GM18519 (cell line): ENCODE results near the gene MCRS1.
"Not testable (repeated sequence)": the region's sequence is repeated elsewhere in the genome, so short reads cannot be mapped to it uniquely, and the experiment has no call there.

Source experiments
- ATAC-seq: cut with Tn5 transposase; IDR thresholded peaks from one replicate; pipeline ENCODE4 v1.9.1; 2021; ENCODE audit warnings: mild to moderate bottlenecking, moderate library complexity; ENCODE audit not compliant: unreplicated experiment, low FRiP score

The MCRS1 gene

DNA sequence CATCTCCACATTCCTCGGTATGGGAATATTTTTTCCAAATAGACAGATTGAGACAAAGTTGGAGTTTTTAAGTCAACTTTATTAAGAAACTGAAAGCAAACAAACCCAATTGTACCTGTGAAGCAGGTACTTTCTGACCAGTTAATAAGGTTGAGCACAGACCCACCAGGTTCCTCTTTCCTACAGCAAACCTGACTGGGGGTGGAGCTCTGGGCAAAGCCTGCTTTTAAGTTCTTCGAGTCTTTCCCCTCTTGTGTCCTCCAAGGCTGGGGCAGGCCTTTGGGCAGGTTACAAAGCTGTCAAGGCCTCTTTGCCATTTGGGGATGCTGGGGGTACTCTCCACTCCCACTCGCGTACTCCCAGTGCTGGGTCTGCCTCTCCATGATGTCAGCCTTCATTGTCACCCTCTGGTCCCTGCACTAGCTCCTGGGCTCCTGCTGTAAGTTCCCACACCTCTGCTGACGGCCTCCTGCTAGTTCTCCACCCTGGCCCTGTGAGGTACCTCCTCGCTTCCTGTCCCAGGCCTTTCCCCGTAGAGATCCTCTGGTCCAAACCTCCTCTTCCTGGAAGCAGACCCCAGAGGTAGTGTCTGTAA, 25.9 kb downstream of the MCRS1 start:
- ATAC-seq: no peak

DNA sequence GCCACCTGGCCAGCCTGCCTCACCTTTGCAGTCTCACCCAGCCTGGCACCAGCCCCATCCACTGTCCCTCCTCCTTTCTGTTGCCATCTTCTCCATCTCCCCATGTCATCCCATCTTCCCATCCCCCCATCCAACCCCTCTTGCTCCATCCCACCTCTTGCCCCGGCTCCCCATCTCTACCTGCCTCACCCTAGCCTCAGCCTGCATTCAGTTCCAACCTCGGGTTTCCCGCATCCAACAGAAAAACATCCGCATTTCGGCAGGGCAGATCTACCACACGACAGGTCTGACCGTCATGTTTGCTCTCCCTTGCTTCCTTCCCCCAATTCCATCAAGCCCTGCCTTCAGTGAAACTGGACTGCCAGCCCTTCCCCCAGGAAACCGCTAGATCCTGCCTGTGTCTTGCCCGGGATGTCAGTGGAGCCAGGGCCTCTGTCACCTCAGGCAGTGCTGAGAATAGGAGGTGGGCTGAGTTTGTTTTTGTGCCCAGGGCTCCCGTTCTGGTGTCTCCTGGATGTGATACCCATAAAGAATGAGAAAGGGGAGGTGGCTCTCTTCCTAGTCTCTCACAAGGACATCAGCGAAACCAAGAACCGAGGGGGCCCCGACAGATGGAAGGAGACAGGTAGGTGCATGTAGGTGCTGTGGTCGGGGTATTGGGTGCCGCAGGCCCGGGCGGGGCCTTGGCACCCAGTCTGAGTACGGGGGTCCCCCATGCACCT, 26.6 kb downstream of the MCRS1 start:
- ATAC-seq: no peak

DNA sequence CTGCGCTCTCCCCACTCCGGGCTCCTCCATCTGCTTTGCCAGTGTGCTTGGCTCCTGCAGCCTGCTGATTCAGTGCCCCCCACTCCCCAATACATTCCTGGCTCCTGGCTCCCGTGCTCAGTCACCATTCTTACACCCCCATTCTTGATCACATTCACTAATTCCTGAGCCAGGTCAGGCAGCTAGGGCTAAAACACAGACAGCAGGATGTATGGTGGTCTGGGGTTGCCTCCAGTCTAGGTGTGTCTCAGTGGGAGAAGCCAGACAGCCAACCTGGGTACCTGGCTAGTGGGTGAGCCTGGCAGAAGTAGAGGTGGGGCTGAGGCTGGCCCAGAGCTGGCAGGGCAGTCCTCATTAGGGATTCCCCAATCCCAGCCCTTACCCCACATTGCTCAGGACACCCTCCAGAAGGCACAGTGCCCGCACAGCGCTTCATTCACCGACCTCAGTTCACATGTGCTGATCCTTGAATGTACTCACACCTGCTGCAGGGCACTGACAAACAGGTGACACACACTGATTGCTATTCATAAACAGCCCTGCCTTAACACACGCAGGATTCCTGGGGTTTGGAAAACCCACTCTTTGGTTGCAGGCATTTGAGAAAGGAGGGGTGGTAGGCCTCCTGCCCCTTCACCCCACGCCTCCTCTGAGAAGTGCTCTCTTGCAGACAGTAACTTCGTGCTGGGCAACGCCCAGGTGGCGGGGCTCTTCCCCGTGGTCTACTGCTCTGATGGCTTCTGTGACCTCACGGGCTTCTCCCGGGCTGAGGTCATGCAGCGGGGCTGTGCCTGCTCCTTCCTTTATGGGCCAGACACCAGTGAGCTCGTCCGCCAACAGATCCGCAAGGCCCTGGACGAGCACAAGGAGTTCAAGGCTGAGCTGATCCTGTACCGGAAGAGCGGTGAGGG, 27.5 kb downstream of the MCRS1 start:
- no peak for ATAC-seq

DNA sequence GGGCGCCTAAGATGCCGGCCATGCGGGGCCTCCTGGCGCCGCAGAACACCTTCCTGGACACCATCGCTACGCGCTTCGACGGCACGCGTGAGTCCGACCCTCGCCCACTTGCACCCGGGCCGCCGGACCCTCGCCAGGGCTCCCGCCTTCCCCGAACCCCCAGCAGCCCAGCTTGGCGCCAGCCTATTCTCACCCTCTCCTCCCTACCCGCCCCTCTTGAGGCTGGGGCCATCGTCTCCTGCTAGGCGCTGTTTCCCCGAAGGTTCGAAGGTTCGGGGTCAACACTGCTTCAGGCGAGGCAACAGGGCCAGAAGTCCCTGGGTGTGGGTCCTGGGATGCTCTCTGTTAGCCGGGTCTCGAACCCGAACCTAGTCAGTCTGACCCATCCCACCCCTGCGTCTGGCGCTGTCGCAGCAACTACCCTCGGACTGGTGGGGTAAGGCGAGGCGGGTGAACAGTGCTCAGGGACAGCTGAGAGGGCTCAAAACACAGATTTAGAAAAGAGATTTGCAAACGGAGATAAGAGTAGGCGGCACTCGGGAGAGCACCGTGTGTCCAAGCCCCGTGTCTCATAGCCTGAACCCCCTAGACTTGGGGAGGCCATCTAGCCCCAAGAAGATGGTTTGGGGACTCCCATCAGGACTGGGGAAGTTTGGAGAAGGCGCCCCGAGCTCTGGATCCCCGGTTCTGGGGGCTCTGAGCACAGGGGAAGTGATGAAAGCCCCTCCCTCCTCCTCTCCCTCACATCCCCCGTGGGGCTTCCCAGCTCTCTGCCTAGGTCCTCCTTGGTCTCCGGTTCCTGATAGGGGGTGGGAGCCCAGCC, 28.3 kb downstream of the MCRS1 start:
- no peak for ATAC-seq

DNA sequence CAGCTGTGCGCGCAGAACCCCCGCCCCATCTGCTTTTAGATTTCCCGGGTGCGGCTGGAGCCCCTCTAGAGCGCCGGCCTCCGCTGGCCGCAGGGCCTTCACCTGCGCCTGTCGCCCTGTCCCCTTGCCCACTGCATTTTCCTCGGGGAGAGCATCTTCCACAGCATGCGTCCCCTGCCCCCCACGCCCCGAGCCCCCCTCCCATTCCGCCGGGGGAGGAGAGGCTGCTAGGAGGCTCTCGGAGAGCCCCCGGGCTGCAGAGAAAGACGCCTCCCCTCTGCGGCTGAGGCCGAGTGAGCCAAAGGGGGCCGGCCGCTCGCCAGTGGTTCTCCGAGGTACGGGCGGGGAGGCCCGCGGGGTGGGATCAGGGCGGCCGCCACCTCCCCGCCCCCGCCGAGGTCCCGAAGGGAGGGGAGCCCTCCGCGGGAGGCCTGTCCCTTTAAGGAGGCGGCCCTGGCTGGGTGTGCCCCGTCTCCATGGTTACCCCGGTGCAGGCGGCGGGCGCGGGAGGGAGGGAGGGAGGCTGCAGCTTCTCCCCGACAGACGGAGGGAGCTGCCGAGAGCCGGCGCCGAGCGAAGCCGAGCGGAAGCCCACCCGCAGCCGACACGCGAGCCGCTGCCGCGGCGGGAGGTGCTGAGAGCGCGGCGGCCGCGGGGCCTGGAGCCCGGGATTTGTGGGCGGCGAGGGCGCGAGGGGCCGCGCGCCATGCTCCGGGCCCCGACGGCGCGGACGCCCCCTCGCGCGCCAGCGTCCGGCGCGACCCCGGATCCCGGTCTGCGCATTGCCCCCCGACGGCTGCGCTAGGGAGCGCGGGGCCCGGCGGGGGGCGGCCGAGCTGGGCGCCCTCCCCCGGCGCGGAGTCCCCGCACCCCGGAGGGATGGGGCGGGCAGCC, 29.2 kb downstream of the MCRS1 start, which contains the start of gene KCNH3:
KCNH3 (plus strand) TSS at position 521 of the 894 bp plus-strand sequence. CDS start 387 bp downstream, outside the sequence.
- no peak for ATAC-seq

DNA sequence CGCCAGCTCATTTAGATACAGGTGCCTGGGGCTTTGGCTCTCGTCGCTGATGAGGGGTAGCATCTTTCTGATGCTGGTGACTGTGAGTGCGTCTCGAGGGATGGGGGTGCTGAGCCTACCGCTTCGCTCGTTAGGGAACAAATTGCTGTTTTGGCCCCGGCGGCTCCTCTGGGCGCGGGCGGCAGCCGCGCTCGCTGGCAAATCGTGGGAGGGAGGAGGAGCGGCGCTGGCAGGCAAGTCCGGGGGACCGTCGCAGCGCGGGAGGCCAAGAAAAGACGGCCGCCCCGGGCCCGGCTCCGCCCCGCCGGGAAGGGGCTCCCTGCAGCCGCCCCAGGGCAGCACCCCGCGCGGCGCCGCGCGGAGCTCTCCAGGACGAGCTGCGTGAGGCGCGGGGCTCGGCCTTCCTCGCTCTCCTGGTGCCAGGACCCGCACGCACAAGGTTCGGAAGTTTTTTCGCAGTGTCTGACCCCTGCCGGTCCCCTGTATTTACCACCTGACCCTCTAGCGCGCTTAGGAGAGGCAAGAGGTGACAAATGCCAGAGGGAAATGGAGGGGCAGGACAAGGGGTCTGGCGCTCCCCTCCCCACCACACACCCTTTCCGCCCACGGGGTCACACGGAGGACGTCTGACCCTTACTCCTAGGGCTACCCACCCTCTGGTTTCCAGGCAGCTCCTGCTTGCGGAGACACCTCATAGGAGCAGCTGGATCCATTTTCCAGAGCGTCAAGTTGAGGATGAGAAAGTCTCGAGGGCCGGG, 30.0 kb downstream of the MCRS1 start:
- no peak for ATAC-seq

DNA sequence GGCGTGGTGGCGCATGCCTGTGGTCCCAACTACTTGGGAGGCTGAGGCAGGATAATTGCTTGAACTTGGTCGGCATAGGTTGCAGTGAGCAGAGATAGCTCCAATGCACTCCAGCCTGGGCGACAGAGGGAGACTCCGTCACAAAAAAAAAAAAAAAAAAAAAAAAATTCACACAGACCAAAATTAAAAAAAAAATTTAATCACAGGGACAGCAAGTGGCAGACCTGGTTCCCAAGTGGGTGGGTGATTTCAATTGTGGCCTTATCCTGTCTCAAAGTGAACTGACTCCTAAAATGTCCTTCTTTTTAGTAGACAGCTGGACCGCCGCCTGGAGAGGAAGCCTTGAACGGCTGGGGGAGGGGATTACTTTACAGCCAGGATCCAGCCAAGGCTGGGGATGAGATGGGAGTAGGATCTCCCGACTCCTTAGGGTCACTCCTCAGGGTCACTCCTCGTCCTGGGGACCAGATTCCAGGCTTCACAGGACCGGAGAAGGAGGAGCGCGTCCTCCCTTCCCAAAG, 30.7 kb downstream of the MCRS1 start:
- ATAC-seq: no peak

DNA sequence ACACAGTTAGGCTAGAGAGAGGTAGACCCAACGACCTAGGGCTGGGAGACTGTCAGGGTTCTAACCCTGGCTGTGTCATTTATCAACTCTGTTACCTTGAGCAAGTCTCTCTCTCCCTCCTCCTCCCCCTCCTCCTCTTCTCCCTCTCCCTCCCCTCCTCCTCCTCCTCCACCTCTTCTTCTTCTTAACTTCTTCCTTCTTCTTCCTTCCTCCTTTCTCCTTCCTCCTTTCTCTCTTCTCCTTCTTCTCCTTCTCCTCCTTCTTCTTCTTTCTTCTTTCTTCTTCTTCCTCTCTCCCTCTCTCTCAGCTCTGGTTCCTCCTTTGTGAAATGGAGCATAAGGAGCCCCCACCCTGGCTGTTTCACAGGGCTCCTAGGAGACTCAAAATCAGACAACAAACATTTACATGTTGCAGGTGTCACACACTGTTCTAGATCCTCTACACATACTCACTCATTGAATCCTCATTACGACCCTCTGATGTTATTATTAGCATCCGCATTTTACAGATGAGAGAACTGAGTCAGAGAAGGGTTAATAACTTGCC, 31.3 kb downstream of the MCRS1 start:
- ATAC-seq: no peak

DNA sequence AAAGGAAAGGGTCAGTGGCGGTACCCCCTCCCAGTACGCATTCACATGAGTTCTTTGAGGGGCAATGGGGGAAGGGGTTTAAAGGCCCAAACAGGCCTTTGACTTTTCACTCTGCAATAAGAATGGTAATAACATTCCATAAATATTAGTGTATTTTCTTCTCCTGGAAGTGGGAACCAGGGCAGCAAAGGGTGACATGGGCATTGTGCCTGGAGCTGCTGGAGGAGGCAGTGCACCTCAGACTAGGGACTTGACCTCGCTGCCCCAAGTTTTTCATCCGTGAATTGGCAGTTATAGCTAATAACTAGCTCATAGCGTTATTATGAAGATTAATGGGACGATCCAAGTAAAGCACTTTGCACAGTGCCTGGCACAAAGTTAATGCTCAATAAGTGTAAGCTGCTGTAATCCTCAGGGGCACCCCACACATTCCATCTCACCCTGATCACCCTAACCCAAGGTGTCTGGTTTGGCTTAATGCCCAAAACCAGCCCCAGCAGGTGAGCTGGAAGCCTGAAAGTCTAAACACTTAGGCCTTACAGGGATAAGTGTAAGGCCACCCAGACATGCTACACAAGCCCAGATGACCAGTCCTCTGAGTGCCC, 31.9 kb downstream of the MCRS1 start:
- no peak for ATAC-seq

DNA sequence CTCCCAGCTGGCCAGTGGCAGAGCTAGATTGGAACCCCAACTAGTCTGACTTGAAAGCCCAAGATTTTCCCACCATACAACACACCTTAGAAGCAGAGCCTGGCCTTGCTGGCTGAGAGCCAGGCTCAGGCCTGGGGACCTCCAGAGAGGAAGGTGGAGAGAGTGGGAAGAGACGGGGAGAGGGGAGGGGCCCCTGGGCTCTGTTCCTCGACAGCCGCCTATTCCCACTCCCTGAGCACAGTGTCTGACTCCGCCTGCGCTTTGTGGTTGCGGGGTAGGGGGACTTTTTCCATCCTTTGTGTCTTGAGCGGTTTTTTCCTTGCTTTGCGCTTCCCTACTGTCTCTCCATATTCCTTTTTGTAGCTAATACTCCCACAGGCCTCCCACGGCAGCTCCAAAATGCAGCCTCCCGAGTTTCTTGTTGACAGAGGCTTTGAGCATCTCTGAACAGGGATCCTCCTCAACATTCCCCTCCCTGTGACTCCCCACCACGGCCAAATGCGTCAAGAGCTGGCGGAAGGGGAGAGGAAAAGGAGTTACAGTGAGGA, 33.1 kb downstream of the MCRS1 start:
- ATAC-seq: no peak

DNA sequence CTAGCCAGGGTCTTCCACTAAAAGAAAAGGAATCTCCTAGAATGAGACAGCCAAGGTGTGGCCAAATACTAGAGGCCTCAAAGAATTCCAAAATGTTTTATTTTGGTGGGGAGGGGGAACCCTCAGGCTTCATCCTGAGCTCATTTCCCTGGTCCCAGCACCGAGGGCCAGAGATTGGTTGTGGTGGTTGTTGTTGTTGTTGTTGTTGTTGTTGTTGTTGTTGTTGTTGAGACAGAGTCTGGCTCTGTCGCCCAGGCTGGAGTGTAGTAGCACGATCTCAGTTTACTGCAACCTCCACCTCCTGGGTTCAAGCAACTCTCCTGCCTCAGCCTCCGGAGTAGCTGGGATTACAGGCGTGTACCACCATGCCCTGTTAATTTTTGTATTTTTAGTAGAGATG, 33.8 kb downstream of the MCRS1 start:
- ATAC-seq: not testable (repeated sequence)

DNA sequence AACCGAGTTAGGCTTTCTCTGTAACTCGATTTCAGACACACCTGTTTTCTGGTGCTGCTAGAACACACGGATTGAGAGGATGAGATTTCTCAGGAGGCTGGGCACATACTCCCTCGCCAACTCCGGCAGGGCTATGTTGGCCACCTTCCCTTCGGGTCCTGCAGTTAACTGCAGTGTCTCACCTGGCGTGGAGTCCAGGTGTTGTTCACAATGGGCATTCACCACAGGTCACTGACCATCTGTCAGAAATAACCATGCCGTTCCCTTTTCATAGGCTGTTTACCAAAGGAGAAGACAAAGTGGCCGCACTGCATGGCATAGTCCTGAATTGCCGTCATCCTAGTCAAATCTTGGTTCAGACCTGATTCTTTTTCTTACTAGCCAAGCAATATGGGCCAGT, 34.6 kb downstream of the MCRS1 start:
- ATAC-seq: no peak

DNA sequence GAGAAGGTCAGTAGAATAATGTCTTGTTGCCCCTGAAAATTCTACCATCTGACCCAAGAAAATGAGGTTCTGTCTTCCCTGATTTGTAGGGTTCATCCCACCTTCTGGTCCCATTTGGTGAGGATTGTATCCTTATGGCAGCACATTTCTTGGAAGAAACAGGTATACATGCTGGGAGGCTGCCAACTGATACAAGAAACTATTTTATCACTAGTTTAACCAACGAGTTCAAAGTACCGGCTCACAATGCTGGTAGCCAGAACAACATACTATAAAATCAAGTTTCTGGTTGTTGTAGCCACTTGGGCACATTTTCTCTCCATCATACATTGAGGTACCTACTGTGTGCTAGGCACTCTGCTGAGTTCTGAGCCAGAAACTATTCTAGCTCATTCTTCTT, 36.2 kb downstream of the MCRS1 start:
- ATAC-seq: no peak

DNA sequence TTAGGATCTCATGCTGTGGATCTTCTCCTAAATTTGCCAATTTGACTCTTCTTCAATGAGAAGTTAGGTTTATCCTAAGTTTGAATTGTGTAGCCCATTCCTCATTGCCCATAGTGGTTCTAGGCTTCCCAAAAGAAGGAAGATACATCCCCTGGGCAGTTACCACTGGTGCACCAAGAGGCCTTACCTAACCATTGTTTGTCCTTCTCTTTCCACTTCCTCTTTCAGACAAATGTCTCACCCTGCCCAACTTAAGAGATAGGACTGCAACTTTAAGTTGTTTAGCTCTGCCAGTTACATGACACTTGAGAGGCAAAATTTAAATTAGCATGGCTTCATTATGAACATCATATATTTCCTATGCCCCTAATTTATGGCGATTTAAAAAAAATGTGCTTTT, 38.5 kb downstream of the MCRS1 start:
- ATAC-seq: no peak

DNA sequence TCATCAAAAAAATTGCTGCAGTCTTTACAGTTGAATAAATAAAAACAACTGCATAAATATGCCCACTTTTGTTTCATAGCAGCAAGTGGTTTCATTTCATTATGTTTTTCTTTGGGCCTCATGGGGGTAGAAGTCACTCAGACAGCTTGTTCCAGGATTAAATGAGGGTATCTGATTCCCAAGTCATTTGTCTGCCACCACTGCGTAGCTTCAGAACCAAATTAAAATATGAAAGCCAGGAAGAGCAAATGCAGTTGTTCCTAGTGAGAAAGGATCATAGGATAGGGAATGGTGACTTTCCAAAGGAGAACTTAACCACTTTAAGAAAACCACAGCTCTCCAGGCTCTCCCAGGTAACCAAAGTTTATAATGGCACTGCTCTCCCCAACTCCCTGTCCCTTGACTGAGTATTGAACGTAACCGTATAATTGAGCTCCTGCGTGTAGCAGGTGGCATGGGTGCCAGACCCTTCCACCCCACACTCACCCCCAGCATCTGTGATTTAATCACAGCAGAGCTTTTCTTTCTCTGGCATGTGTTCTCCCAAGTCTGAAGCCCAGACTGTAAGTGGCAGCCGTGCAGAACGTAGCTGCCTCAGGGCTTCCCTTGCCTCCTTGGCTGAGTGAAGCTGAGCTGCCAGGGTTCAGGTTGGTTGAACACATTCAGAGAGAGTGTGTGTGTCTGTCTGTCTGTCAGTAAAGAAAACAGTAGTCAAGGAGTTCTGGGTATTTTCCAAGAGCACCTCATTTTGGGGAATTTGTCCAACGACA, 40.4 kb downstream of the MCRS1 start:
- ATAC-seq: no peak

DNA sequence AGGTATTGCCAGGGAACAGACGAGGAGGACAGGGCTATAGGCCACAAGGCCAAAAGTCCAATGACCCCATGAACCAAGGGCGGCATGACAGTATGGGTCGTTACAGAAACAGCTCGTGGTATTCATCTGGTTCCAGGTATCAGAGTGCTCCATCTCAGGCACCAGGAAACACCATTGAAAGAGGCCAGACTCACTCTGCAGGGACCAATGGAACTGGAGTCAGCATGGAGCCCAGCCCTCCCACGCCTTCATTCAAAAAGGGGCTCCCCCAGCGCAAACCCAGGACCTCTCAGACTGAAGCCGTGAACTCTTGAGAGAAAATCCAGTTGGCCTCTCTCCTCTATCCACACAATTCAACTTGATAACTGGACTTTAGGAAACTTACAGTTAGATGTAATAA, 42.0 kb downstream of the MCRS1 start:
- ATAC-seq: no peak
